Raji (cell line): Measurements from ENCODE around the gene PTPRT.

Experiments
- POLR2A ChIP-seq: IDR thresholded peaks from 2 replicates; pipeline ENCODE4 v1.6.1; 2011; ENCODE audit warnings: low read depth, low read length, control low read depth; ENCODE audit not compliant: insufficient read depth

Gene PTPRT

GRCh38 chr20:42901689-42902440 lies 287.8 kb downstream of the PTPRT start:
- TF ChIP-seq POLR2A, result no peak

- no peak for TF ChIP-seq POLR2A
Observed at GRCh38 chr20:42895020-42895419, 294.7 kb downstream of the PTPRT start.

- TF ChIP-seq POLR2A, result no peak
Observed at GRCh38 chr20:42894483-42894882, 295.2 kb downstream of the PTPRT start.

- TF ChIP-seq POLR2A, result no peak
Observed at GRCh38 chr20:42889517-42889916, 300.2 kb downstream of the PTPRT start.

- TF ChIP-seq POLR2A, result no peak
Observed at GRCh38 chr20:42887281-42887680, 302.4 kb downstream of the PTPRT start.

GRCh38 chr20:42886801-42887200 lies 302.9 kb downstream of the PTPRT start:
- TF ChIP-seq POLR2A, result no peak

GRCh38 chr20:42886046-42886445 lies 303.7 kb downstream of the PTPRT start:
- TF ChIP-seq POLR2A, result no peak

- no peak for TF ChIP-seq POLR2A
Observed at GRCh38 chr20:42875581-42875980, 314.1 kb downstream of the PTPRT start.

- TF ChIP-seq POLR2A, result no peak
Observed at GRCh38 chr20:42873259-42873658, 316.4 kb downstream of the PTPRT start.

GRCh38 chr20:42864116-42864515 lies 325.6 kb downstream of the PTPRT start:
- TF ChIP-seq POLR2A, result no peak

GRCh38 chr20:42862446-42862845 lies 327.3 kb downstream of the PTPRT start:
- no peak for TF ChIP-seq POLR2A

GRCh38 chr20:42857446-42857845 lies 332.3 kb downstream of the PTPRT start:
- TF ChIP-seq POLR2A, result no peak

- no peak for TF ChIP-seq POLR2A
Observed at GRCh38 chr20:42855896-42856295, 333.8 kb downstream of the PTPRT start.

- TF ChIP-seq POLR2A, result no peak
Observed at GRCh38 chr20:42852691-42853090, 337.0 kb downstream of the PTPRT start.

- no peak for TF ChIP-seq POLR2A
Observed at GRCh38 chr20:42846784-42847490, 342.8 kb downstream of the PTPRT start.

GRCh38 chr20:42844751-42845150 lies 345.0 kb downstream of the PTPRT start:
- no peak for TF ChIP-seq POLR2A
